ENCODE measurements around the gene CBLL1.

GRCh38 chr7:107788662-107789061 lies 44.7 kb downstream of the CBLL1 start:
- TF ChIP-seq EZH2phosphoT487 (IDR thresholded peaks at IDR 0.05; ENCODE audit: borderline replicate concordance, low read depth), result no peak
- TF ChIP-seq, protein P1, sequence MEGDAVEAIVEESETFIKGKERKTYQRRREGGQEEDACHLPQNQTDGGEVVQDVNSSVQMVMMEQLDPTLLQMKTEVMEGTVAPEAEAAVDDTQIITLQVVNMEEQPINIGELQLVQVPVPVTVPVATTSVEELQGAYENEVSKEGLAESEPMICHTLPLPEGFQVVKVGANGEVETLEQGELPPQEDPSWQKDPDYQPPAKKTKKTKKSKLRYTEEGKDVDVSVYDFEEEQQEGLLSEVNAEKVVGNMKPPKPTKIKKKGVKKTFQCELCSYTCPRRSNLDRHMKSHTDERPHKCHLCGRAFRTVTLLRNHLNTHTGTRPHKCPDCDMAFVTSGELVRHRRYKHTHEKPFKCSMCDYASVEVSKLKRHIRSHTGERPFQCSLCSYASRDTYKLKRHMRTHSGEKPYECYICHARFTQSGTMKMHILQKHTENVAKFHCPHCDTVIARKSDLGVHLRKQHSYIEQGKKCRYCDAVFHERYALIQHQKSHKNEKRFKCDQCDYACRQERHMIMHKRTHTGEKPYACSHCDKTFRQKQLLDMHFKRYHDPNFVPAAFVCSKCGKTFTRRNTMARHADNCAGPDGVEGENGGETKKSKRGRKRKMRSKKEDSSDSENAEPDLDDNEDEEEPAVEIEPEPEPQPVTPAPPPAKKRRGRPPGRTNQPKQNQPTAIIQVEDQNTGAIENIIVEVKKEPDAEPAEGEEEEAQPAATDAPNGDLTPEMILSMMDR (IDR thresholded peaks at IDR 0.05), result no peak
- no peak for TF ChIP-seq GABPA (IDR thresholded peaks at IDR 0.05; ENCODE audit: low read depth)
- TF ChIP-seq EP300 (IDR thresholded peaks at IDR 0.05; ENCODE audit: borderline replicate concordance in 1 of 2, low read depth in 1 of 2, low read length in 1 of 2), result no peak

All from SK-N-SH (cell line).